ENCODE data around the gene WDR53. TPM values are rescaled to one million over a fixed set of nuclear protein-coding genes. Genes with fewer than 3 reads are reported as not detected.
"Not testable (repeated sequence)": the region's sequence is repeated elsewhere in the genome, so short reads cannot be mapped to it uniquely, and the experiment has no call there.

WDR53 gene
- total RNA-seq, 5 donors from 2014 or later (not counting 1 experiment from before 2014, with no cell fraction given) = 19.2 to 29.8 (median 25.5) TPM

DNA sequence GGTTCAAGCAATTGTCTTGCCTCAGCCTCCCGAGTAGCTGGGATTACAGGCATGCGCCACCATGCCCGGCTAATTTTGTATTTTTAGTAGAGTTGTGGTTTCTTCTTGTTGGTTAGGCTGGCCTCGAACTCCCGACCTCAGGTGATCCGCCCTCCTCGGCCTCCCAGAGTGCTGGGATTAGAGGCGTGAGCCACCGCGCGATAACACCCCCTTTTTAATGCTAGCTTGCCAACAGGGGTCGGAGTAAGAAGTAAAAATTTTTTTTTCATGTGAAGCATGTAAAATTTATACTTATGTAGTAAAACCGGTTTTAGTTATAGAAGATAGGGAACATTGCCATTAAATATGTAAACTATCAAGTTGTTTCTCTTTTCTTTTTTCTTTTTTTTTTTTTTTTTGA lies 2.0 kb upstream of the WDR53 start:
- CTCF ChIA-PET = interaction anchor here in 1 of 2 donors (0.8 to 1.2 kb wide), 2 partner anchors 34 to 41 kb away, joined by 3 to 4 read pairs; no protein-coding TSS in a partner anchor
- 77% methylated on average over 5 of the region's 13 CpGs for WGBS (ENCODE audit: insufficient coverage)
- not testable (repeated sequence) for H3K36me3 ChIP-seq (ENCODE audit: control insufficient read depth in 2 of 2, extremely low read depth in 1 of 2, insufficient read depth in 1 of 2, low read length in 1 of 2); H3K27ac Mint-ChIP-seq; H3K9me3 Mint-ChIP-seq; H3K27me3 Mint-ChIP-seq; ATAC-seq (replicated peaks in 1 of 4); H3K27me3 ChIP-seq (replicated peaks in 1 of 2; ENCODE audit: control insufficient read depth in 2 of 2, extremely low read depth in 1 of 2, insufficient read depth in 2 of 2, low read length in 1 of 2); H3K9me3 ChIP-seq; H3K27ac ChIP-seq (ENCODE audit: low read length); H3K4me3 ChIP-seq (ENCODE audit: control insufficient read depth in 1 of 2, extremely low read depth in 1 of 2, low read length in 1 of 2); DNase-seq
- peaks cover 36 to 44% (median 41%) of the 10 kb centered on the region in 3 donors for H3K4me1 Mint-ChIP-seq
- H3K36me3 Mint-ChIP-seq = peaks cover 13% of the 10 kb centered on the region
- peaks cover 8 to 26% of the 10 kb centered on the region in 2 experiments for H3K4me1 ChIP-seq (ENCODE audit: control insufficient read depth in 1 of 2, extremely low read depth in 1 of 2, insufficient read depth in 2 of 2, low read length in 2 of 2)
- POLR2A ChIA-PET = interaction anchor here in 1 of 2 donors (0.7 kb wide), 1 partner anchor 178 kb away, joined by 6 read pairs; no protein-coding TSS in a partner anchor
- peak overlapping the region; percentile 87 to 94 (median 88) for H3K4me3 Mint-ChIP-seq

- H3K27ac Mint-ChIP-seq = peak overlapping the region; percentile 93 to 95
- peaks cover 0 to 6% of the 10 kb centered on the region in 2 donors for H3K36me3 ChIP-seq (ENCODE audit: control insufficient read depth in 2 of 2, extremely low read depth in 1 of 2, insufficient read depth in 1 of 2, low read length in 1 of 2)
- CTCF ChIA-PET = interaction anchor here (0.6 to 1.2 kb wide), 4 partner anchors 36 to 125 kb away, joined by 3 to 4 read pairs (median 3); no protein-coding TSS in a partner anchor
- ATAC-seq (replicated peaks in 1 of 4) = peak; percentile 46 to 51 (median 50)
- peak overlapping the region; percentile 48 for H3K27ac ChIP-seq (ENCODE audit: low read length)
- H3K9me3 Mint-ChIP-seq = no peaks in the 10 kb centered on the region
- H3K4me3 ChIP-seq (ENCODE audit: control insufficient read depth in 1 of 2, extremely low read depth in 1 of 2, low read length in 1 of 2) = peak overlapping the region; percentile 68 to 72
- H3K27me3 ChIP-seq (replicated peaks in 1 of 2; ENCODE audit: control insufficient read depth in 2 of 2, extremely low read depth in 1 of 2, insufficient read depth in 2 of 2, low read length in 1 of 2) = no peaks in the 10 kb centered on the region
- H3K4me1 Mint-ChIP-seq = peaks cover 33 to 44% (median 43%) of the 10 kb centered on the region in 3 donors
- H3K4me3 Mint-ChIP-seq = peak overlapping the region; percentile 87 to 94 (median 88)
- no peaks in the 10 kb centered on the region for H3K27me3 Mint-ChIP-seq
- no peaks in the 10 kb centered on the region for H3K9me3 ChIP-seq
- DNase-seq = peak in 34 of 35 experiments; percentile 9 to 69 (median 42)
- H3K4me1 ChIP-seq (ENCODE audit: control insufficient read depth in 1 of 2, extremely low read depth in 1 of 2, insufficient read depth in 2 of 2, low read length in 2 of 2) = peaks cover 8 to 30% of the 10 kb centered on the region in 2 experiments
- POLR2A ChIA-PET = interaction anchor here in 1 of 2 donors (0.6 to 1.3 kb wide), 4 partner anchors 29 to 373 kb away, joined by 3 to 9 read pairs (median 4); partner anchors contain the start of gene NCBP2
- WGBS (ENCODE audit: insufficient coverage) = under 1% methylated on average over 44 of the region's 44 CpGs
- H3K36me3 Mint-ChIP-seq = peaks cover 6% of the 10 kb centered on the region
Measured at GRCh38 chr3:196569003-196569516, 706 bp upstream of the WDR53 start.

DNA sequence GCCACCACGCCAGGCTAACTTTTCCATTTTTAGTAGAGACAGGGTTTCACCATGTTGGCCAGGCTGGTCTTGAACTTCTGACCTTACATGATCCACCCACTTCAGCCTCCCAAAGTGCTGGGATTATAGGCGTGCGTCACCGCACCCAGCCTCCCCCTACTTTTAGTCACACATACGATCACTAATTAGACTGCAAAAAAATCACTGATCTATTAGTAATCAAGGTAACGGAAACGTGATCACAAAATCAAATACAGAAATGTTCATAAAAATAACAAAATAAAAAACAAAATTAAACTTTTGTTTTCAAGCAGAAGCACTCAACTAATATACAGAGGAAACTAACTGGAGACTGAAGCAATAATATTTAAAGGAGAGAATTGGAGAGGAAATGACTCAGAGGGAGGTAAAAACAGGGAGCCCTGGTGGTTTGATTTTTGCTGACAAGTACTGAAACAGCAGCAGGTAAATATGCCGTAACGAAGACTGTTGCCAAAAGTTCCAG lies 4.6 kb downstream of the WDR53 start:
- CTCF ChIA-PET = no interaction called here
- peak overlapping the region; percentile 68 for H3K27ac ChIP-seq (ENCODE audit: low read length)
- POLR2A ChIA-PET = interaction anchor here in 1 of 2 donors (0.6 kb wide), 1 partner anchor 304 kb away, joined by 4 read pairs; the partner anchor contains the start of gene SENP5
- 82% methylated on average over 1 of the region's 9 CpGs for WGBS (ENCODE audit: insufficient coverage)
- Mint-ChIP-seq H3K4me3 (peak overlapping the region; percentile 58 to 71 (median 64)), H3K36me3 (peaks cover 23% of the 10 kb centered on the region), H3K27ac (peak overlapping the region; percentile 93 to 96), H3K4me1 (peaks cover 40 to 70% (median 62%) of the 10 kb centered on the region in 3 donors), H3K9me3 (no peaks in the 10 kb centered on the region), H3K27me3 (no peaks in the 10 kb centered on the region)
- peak in 3 of 35 experiments; percentile 15 to 52 (median 18) for DNase-seq
- ATAC-seq (replicated peaks in 1 of 4) = no peak
- no peaks in the 10 kb centered on the region for H3K27me3 ChIP-seq (replicated peaks in 1 of 2; ENCODE audit: control insufficient read depth in 2 of 2, extremely low read depth in 1 of 2, insufficient read depth in 2 of 2, low read length in 1 of 2)
- no peak overlapping the region for H3K4me3 ChIP-seq (ENCODE audit: control insufficient read depth in 1 of 2, extremely low read depth in 1 of 2, low read length in 1 of 2)
- peaks cover 6 to 22% of the 10 kb centered on the region in 2 experiments for H3K4me1 ChIP-seq (ENCODE audit: control insufficient read depth in 1 of 2, extremely low read depth in 1 of 2, insufficient read depth in 2 of 2, low read length in 2 of 2)
- H3K9me3 ChIP-seq = no peaks in the 10 kb centered on the region
- peaks cover 0 to 16% of the 10 kb centered on the region in 2 donors for H3K36me3 ChIP-seq (ENCODE audit: control insufficient read depth in 2 of 2, extremely low read depth in 1 of 2, insufficient read depth in 1 of 2, low read length in 1 of 2)

DNA sequence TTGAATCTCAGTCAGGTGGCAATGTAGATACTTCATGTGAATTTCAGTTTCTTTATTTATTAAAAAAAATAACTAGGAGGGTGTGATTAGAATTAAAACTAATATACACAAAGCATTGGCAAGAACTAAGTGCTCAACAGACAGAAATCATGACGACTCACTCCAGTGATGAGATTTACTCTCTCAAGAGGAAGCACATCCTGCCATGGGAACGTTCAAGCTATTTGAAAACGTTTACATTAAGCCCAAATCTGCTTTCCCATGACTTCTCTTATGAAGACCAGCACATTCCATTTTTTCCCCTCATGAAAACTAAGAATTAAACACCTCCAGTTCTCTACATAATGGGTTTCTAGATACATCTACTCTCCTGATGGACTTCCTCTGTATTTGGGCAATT lies 8.5 kb downstream of the WDR53 start:
- no peak overlapping the region for H3K4me3 ChIP-seq (ENCODE audit: control insufficient read depth in 1 of 2, extremely low read depth in 1 of 2, low read length in 1 of 2)
- Mint-ChIP-seq H3K4me3 (no peak overlapping the region), H3K36me3 (peaks cover 26% of the 10 kb centered on the region), H3K27ac (peak overlapping the region; percentile 40 to 63), H3K4me1 (peaks cover 34 to 52% (median 52%) of the 10 kb centered on the region in 3 donors), H3K27me3 (no peaks in the 10 kb centered on the region), H3K9me3 (no peaks in the 10 kb centered on the region)
- H3K9me3 ChIP-seq = no peaks in the 10 kb centered on the region
- peaks cover 0 to 11% of the 10 kb centered on the region in 2 donors for H3K36me3 ChIP-seq (ENCODE audit: control insufficient read depth in 2 of 2, extremely low read depth in 1 of 2, insufficient read depth in 1 of 2, low read length in 1 of 2)
- no peak for DNase-seq
- no peak overlapping the region for H3K27ac ChIP-seq (ENCODE audit: low read length)
- ChIA-PET CTCF (interaction anchor here in 1 of 2 donors (1.0 kb wide), 1 partner anchor 310 kb away, joined by 3 read pairs; no protein-coding TSS in a partner anchor), POLR2A (interaction anchor here in 1 of 2 donors (0.7 kb wide), 1 partner anchor 160 kb away, joined by 4 read pairs; no protein-coding TSS in a partner anchor)
- peaks cover 0 to 12% of the 10 kb centered on the region in 2 experiments for H3K4me1 ChIP-seq (ENCODE audit: control insufficient read depth in 1 of 2, extremely low read depth in 1 of 2, insufficient read depth in 2 of 2, low read length in 2 of 2)
- 41% methylated on average over 3 of the region's 3 CpGs for WGBS (ENCODE audit: insufficient coverage)
- peak in 2 of 4 experiments; percentile 30 to 47 for ATAC-seq (replicated peaks in 1 of 4)
- H3K27me3 ChIP-seq (replicated peaks in 1 of 2; ENCODE audit: control insufficient read depth in 2 of 2, extremely low read depth in 1 of 2, insufficient read depth in 2 of 2, low read length in 1 of 2) = no peaks in the 10 kb centered on the region

DNA sequence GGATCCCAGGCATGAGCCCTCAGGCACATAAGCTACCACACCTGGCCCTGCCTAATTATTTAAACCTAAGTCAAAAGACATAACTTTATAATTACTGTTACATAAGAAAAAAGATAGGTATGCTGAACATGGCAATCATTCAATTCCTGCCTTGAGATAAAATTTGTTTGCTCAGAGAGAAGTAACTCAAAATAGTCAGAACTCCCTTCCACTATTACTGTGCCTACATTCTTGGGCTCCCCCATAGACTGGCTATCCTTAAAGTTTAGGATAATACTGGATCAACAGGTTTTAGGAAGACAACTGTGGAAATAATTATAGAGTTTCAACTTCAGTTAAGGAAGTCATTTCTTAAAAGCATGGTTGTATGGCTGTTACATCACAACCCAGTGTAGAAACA lies 9.9 kb downstream of the WDR53 start:
- H3K27ac Mint-ChIP-seq = no peak overlapping the region
- Histone ChIP-seq H3K27ac (ENCODE audit: low read length) (no peak overlapping the region), H3K4me3 (ENCODE audit: control insufficient read depth in 1 of 2, extremely low read depth in 1 of 2, low read length in 1 of 2) (no peak overlapping the region), H3K4me1 (ENCODE audit: control insufficient read depth in 1 of 2, extremely low read depth in 1 of 2, insufficient read depth in 2 of 2, low read length in 2 of 2) (peaks cover 0 to 5% of the 10 kb centered on the region in 2 experiments), H3K27me3 (replicated peaks in 1 of 2; ENCODE audit: control insufficient read depth in 2 of 2, extremely low read depth in 1 of 2, insufficient read depth in 2 of 2, low read length in 1 of 2) (no peaks in the 10 kb centered on the region), H3K36me3 (ENCODE audit: control insufficient read depth in 2 of 2, extremely low read depth in 1 of 2, insufficient read depth in 1 of 2, low read length in 1 of 2) (peaks cover 0 to 15% of the 10 kb centered on the region in 2 donors), H3K9me3 (no peaks in the 10 kb centered on the region)
- ChIA-PET POLR2A (no interaction called here), CTCF (no interaction called here)
- DNase-seq = no peak
- no peak for ATAC-seq (replicated peaks in 1 of 4)
- no peaks in the 10 kb centered on the region for H3K9me3 Mint-ChIP-seq
- peaks cover 27 to 42% (median 40%) of the 10 kb centered on the region in 3 donors for H3K4me1 Mint-ChIP-seq
- no peak overlapping the region for H3K4me3 Mint-ChIP-seq
- peaks cover 33% of the 10 kb centered on the region for H3K36me3 Mint-ChIP-seq
- H3K27me3 Mint-ChIP-seq = no peaks in the 10 kb centered on the region

GRCh38 chr3:196557236-196557635 lies 11.1 kb downstream of the WDR53 start:
- peaks cover 30% of the 10 kb centered on the region for H3K36me3 Mint-ChIP-seq
- H3K9me3 Mint-ChIP-seq = no peaks in the 10 kb centered on the region
- no peak overlapping the region for H3K4me3 ChIP-seq (ENCODE audit: control insufficient read depth in 1 of 2, extremely low read depth in 1 of 2, low read length in 1 of 2)
- ChIA-PET CTCF (no interaction called here), POLR2A (no interaction called here)
- H3K4me1 Mint-ChIP-seq = peaks cover 27 to 36% (median 31%) of the 10 kb centered on the region in 3 donors
- H3K27ac Mint-ChIP-seq = no peak overlapping the region
- no peaks in the 10 kb centered on the region for H3K27me3 ChIP-seq (replicated peaks in 1 of 2; ENCODE audit: control insufficient read depth in 2 of 2, extremely low read depth in 1 of 2, insufficient read depth in 2 of 2, low read length in 1 of 2)
- DNase-seq (no peak), ATAC-seq (replicated peaks in 1 of 4) (no peak)
- no peaks in the 10 kb centered on the region for H3K9me3 ChIP-seq
- no peaks in the 10 kb centered on the region for H3K4me1 ChIP-seq (ENCODE audit: control insufficient read depth in 1 of 2, extremely low read depth in 1 of 2, insufficient read depth in 2 of 2, low read length in 2 of 2)
- H3K27ac ChIP-seq (ENCODE audit: low read length) = no peak overlapping the region
- no peaks in the 10 kb centered on the region for H3K27me3 Mint-ChIP-seq
- peaks cover 0 to 15% of the 10 kb centered on the region in 2 donors for H3K36me3 ChIP-seq (ENCODE audit: control insufficient read depth in 2 of 2, extremely low read depth in 1 of 2, insufficient read depth in 1 of 2, low read length in 1 of 2)
- WGBS (ENCODE audit: insufficient coverage) = 73% methylated on average over 2 of the region's 5 CpGs
- no peak overlapping the region for H3K4me3 Mint-ChIP-seq
